Ishikawa (cell line): ENCODE results near the gene POLQ.

Source experiments
- CEBPB ChIP-seq: IDR thresholded peaks from 2 replicates; pipeline ENCODE4 v1.6.1; 2012
- CREB1 ChIP-seq: IDR thresholded peaks from 2 replicates; pipeline ENCODE4 v1.6.1; 2012; ENCODE audit warnings: low read depth
- EGR1 ChIP-seq: IDR thresholded peaks from 2 replicates; pipeline ENCODE4 v1.6.1; 2012
- EP300 ChIP-seq: IDR thresholded peaks from 2 replicates; pipeline ENCODE4 v1.6.1; 2012; ENCODE audit warnings: borderline replicate concordance
- FOXM1 ChIP-seq: IDR thresholded peaks from 2 replicates; pipeline ENCODE4 v1.6.1; 2012; ENCODE audit warnings: low read depth, borderline replicate concordance
- MAX ChIP-seq: IDR thresholded peaks from 2 replicates; pipeline ENCODE4 v1.6.1; 2012
- NFIC ChIP-seq: IDR thresholded peaks from 2 replicates; pipeline ENCODE4 v1.6.1; 2012
- RAD21 ChIP-seq: IDR thresholded peaks from 2 replicates; pipeline ENCODE4 v1.6.1; 2012; ENCODE audit warnings: low read depth
- TAF1 ChIP-seq: IDR thresholded peaks from 2 replicates; pipeline ENCODE4 v1.6.1; 2012; ENCODE audit warnings: low read depth, mild to moderate bottlenecking
- TCF12 ChIP-seq: IDR thresholded peaks from 2 replicates; pipeline ENCODE4 v1.6.1; 2012; ENCODE audit warnings: low read depth
- TEAD4 ChIP-seq: IDR thresholded peaks from 2 replicates; pipeline ENCODE4 v1.6.1; 2012
- USF1 ChIP-seq: IDR thresholded peaks from 2 replicates; pipeline ENCODE4 v1.6.1; 2012
- YY1 ChIP-seq: IDR thresholded peaks from 2 replicates; pipeline ENCODE4 v1.6.1; 2012; ENCODE audit warnings: low read depth
- ZBTB7A ChIP-seq: IDR thresholded peaks from 2 replicates; pipeline ENCODE4 v1.6.1; 2012; ENCODE audit warnings: low read depth
- TF ChIP-seq, protein P1 (sequence below): IDR thresholded peaks from 2 replicates; pipeline ENCODE4 v1.6.1; 2012; ENCODE audit warnings: low read depth, mild to moderate bottlenecking

POLQ gene

GRCh38 chr3:121567649-121568048 is 21.9 kb upstream of the POLQ start, which contains the start of gene ARGFX:
TSS of gene ARGFX (plus strand) at chr3:121567949. CDS start at chr3:121570714, 2,765 bp downstream.
- TF ChIP-seq EP300 (no peak), TAF1 (no peak), YY1 (no peak), USF1 (no peak), RAD21 (no peak), NFIC (no peak), TCF12 (no peak), MAX (no peak), EGR1 (no peak)
- TF ChIP-seq, protein P1, sequence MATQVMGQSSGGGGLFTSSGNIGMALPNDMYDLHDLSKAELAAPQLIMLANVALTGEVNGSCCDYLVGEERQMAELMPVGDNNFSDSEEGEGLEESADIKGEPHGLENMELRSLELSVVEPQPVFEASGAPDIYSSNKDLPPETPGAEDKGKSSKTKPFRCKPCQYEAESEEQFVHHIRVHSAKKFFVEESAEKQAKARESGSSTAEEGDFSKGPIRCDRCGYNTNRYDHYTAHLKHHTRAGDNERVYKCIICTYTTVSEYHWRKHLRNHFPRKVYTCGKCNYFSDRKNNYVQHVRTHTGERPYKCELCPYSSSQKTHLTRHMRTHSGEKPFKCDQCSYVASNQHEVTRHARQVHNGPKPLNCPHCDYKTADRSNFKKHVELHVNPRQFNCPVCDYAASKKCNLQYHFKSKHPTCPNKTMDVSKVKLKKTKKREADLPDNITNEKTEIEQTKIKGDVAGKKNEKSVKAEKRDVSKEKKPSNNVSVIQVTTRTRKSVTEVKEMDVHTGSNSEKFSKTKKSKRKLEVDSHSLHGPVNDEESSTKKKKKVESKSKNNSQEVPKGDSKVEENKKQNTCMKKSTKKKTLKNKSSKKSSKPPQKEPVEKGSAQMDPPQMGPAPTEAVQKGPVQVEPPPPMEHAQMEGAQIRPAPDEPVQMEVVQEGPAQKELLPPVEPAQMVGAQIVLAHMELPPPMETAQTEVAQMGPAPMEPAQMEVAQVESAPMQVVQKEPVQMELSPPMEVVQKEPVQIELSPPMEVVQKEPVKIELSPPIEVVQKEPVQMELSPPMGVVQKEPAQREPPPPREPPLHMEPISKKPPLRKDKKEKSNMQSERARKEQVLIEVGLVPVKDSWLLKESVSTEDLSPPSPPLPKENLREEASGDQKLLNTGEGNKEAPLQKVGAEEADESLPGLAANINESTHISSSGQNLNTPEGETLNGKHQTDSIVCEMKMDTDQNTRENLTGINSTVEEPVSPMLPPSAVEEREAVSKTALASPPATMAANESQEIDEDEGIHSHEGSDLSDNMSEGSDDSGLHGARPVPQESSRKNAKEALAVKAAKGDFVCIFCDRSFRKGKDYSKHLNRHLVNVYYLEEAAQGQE: no peak

DNA sequence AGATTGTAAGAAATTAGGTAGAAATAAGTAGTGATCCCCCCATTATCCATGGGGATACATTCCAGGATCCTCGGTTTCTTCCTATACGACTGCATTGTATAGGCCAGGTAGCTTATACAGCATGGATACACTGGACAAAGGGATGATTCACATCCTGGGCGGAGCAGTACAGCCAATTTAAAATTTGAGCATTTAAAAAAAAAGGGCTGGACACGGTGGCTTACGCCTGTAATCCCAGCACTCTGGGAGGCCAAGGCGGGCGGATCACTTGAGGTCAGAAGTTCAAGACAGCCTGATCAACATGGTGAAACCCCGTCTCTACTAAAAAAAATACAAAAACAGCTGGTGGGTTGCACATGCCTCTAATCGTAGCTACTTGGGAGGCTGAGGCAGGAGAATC is 21.0 kb upstream of the POLQ start:
- TF ChIP-seq TEAD4 (no peak), TAF1 (no peak), NFIC (no peak), USF1 (no peak), MAX (no peak), FOXM1 (no peak), YY1 (no peak), TCF12 (no peak), CREB1 (no peak), CEBPB (no peak), ZBTB7A (no peak)

DNA sequence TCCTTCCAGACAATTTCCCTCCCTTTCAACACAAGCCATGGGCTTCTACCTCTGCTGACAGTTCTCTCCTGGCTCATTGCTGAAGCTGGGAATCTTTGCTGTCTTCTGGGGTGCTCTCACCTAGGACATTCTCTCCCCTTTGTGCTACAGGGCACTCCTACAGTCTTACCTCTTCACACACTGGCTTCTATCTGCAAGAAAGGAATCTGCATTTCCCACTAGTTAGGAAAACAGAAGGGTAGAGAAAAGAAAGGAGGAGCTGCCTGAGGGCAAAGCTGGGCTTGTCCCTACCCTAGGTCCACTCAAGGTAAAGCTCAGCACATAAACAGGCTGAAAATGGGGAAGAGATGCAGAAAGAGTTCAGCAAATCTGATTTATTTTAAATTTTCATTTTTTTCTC is 16.4 kb upstream of the POLQ start:
- TF ChIP-seq EP300: no peak
- TF ChIP-seq MAX: no peak
- TF ChIP-seq RAD21: no peak
- TF ChIP-seq USF1: no peak
- TF ChIP-seq CREB1: no peak
- no peak for TF ChIP-seq FOXM1
- no peak for TF ChIP-seq YY1
- no peak for TF ChIP-seq TEAD4
- TF ChIP-seq NFIC: no peak
- TF ChIP-seq TAF1: no peak
- no peak for TF ChIP-seq CEBPB
- TF ChIP-seq ZBTB7A: no peak
- TF ChIP-seq, protein P1: no peak
- TF ChIP-seq TCF12: no peak
- TF ChIP-seq EGR1: no peak

DNA sequence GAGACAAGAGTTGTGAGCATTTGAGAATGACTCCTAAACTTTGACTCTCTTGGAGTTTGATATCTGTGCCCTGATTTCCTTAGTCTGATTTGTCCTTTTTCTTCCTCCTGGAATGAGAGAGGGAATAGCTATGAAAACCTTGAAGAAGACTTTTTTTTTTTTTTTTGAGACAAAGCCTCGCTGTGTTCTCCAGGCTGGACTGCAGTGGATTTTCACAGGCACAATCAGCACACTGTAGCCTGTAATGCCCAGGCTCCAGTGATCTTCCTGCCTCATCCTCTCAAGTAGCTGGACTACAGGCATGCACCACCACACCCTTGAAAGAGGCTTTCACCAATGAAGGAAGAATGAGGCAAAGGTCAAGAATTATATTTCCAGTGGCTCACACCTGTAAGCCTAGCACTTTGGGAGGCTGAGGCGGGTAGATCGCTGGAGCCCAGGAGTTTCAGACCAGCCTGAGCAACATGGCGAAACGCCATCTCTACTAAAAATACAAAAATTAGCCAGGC is 11.7 kb upstream of the POLQ start:
- TF ChIP-seq CEBPB (no peak), ZBTB7A (no peak)

GRCh38 chr3:121552797-121553196 is 7.0 kb upstream of the POLQ start:
- TF ChIP-seq MAX (no peak), EP300 (no peak), TAF1 (no peak), ZBTB7A (no peak), TCF12 (no peak), CREB1 (no peak), CEBPB (no peak), NFIC (no peak), RAD21 (no peak), TEAD4 (no peak), EGR1 (no peak), USF1 (no peak), FOXM1 (no peak), YY1 (no peak)
- TF ChIP-seq, protein P1: no peak
